ENCODE data around the gene FHOD3. TPM values are rescaled to one million over a fixed set of nuclear protein-coding genes. Genes with fewer than 3 reads are reported as not detected.
A peak's percentile ranks its signal among the peaks of the same experiment; 100 is the strongest.
"Not testable (repeated sequence)": the region's sequence is repeated elsewhere in the genome, so short reads cannot be mapped to it uniquely, and the experiment has no call there.

The FHOD3 gene
- total RNA-seq, 1 experiment from 2014 or later, result 13.0 TPM

GRCh38 chr18:36744261-36744876 is 446.9 kb downstream of the FHOD3 start:
- DNase-seq (ENCODE audit: low spot score), result no peak

GRCh38 chr18:36745219-36745975 is 447.9 kb downstream of the FHOD3 start:
- no peak for DNase-seq (ENCODE audit: low spot score)

GRCh38 chr18:36752929-36753865 is 455.7 kb downstream of the FHOD3 start:
- no peak for DNase-seq (ENCODE audit: low spot score)

GRCh38 chr18:36756242-36756641 is 458.7 kb downstream of the FHOD3 start:
- no peak for DNase-seq (ENCODE audit: low spot score)

- DNase-seq (ENCODE audit: low spot score), result peak; percentile 62
These were observed 459.6 kb downstream of the FHOD3 start for GRCh38 chr18:36757081-36757480.

- DNase-seq (ENCODE audit: low spot score), result no peak
These were observed 460.5 kb downstream of the FHOD3 start for GRCh38 chr18:36757991-36758390.

GRCh38 chr18:36758623-36759022 is 461.1 kb downstream of the FHOD3 start:
- no peak for DNase-seq (ENCODE audit: low spot score)

- no peak for DNase-seq (ENCODE audit: low spot score)
These were observed 461.8 kb downstream of the FHOD3 start for GRCh38 chr18:36759167-36759776.

GRCh38 chr18:36760598-36760997 is 463.1 kb downstream of the FHOD3 start:
- DNase-seq (ENCODE audit: low spot score), result no peak

GRCh38 chr18:36761186-36761698 is 463.7 kb downstream of the FHOD3 start:
- no peak for DNase-seq (ENCODE audit: low spot score)

GRCh38 chr18:36762074-36762473 is 464.6 kb downstream of the FHOD3 start:
- no peak for DNase-seq (ENCODE audit: low spot score)

GRCh38 chr18:36762965-36763364 is 465.5 kb downstream of the FHOD3 start:
- DNase-seq (ENCODE audit: low spot score), result not testable (repeated sequence)

- no peak for DNase-seq (ENCODE audit: low spot score)
These were observed 469.3 kb downstream of the FHOD3 start for GRCh38 chr18:36766836-36767235.

GRCh38 chr18:36769172-36769571 is 471.7 kb downstream of the FHOD3 start:
- DNase-seq (ENCODE audit: low spot score), result peak; percentile 85

GRCh38 chr18:36769611-36770314 is 472.2 kb downstream of the FHOD3 start:
- DNase-seq (ENCODE audit: low spot score), result no peak

- DNase-seq (ENCODE audit: low spot score), result no peak
These were observed 472.9 kb downstream of the FHOD3 start for GRCh38 chr18:36770315-36770946.

GRCh38 chr18:36771245-36771644 is 473.7 kb downstream of the FHOD3 start:
- no peak for DNase-seq (ENCODE audit: low spot score)

- peak; percentile 38 for DNase-seq (ENCODE audit: low spot score)
These were observed 474.8 kb downstream of the FHOD3 start for GRCh38 chr18:36772241-36772723.

GRCh38 chr18:36775396-36775795 is 477.9 kb downstream of the FHOD3 start:
- peak; percentile 31 for DNase-seq (ENCODE audit: low spot score)

- DNase-seq (ENCODE audit: low spot score), result no peak
These were observed 479.1 kb downstream of the FHOD3 start for GRCh38 chr18:36776650-36777049.
